GM12878 (cell line): ENCODE results near the gene SHCBP1L. TPM values are rescaled to one million over a fixed set of nuclear protein-coding genes. Genes with fewer than 3 reads are reported as not detected.

Source experiments
- BHLHE40 ChIP-seq, 2 experiments: fragments of 450-650 bp in 1 of 2; IDR thresholded peaks; 2 replicates each; pipeline ENCODE4 v1.6.1; 2011 to 2017; ENCODE audit warnings: low read depth in 2 of 2, borderline replicate concordance in 1 of 2, improper control_type of control experiment in 1 of 2, low read length in 1 of 2, mild to moderate bottlenecking in 1 of 2
- CHD4 ChIP-seq: fragments of 200-600 bp; sonication (generic); IDR thresholded peaks from 2 replicates; pipeline ENCODE4 v1.6.1; 2016; ENCODE audit warnings: mild to moderate bottlenecking
- EP300 ChIP-seq, 2 experiments: fragments of 150-350 bp in 1 of 2; IDR thresholded peaks; 2 replicates each; pipeline ENCODE4 v1.6.1; 2011 to 2012; ENCODE audit warnings: low read depth in 2 of 2, low read length in 2 of 2, borderline replicate concordance in 1 of 2, improper control_type of control experiment in 1 of 2, inconsistent platforms in 1 of 2; ENCODE audit not compliant: control insufficient read depth in 1 of 2
- POLR2AphosphoS2 ChIP-seq: IDR thresholded peaks from 2 replicates; pipeline ENCODE4 v1.6.1; 2011; ENCODE audit warnings: low read depth, mild to moderate bottlenecking, low read length, improper control_type of control experiment, moderate library complexity
- RAD21 ChIP-seq: IDR thresholded peaks from 2 replicates; pipeline ENCODE4 v1.6.1; 2011; ENCODE audit warnings: mild to moderate bottlenecking, low read depth, low read length, moderate library complexity; ENCODE audit not compliant: insufficient read depth
- SMAD5 ChIP-seq: IDR thresholded peaks from 2 replicates; pipeline ENCODE4 v1.6.1; 2016; ENCODE audit warnings: antibody characterized with exemption, low read depth
- SUZ12 ChIP-seq: fragments of 200-600 bp; sonication (generic); IDR thresholded peaks from one replicate; pipeline ENCODE4 v1.6.1; 2018; ENCODE audit warnings: antibody characterized with exemption, mild to moderate bottlenecking; ENCODE audit not compliant: unreplicated experiment
- TCF3 ChIP-seq: IDR thresholded peaks from 2 replicates; pipeline ENCODE4 v1.6.1; 2012; ENCODE audit warnings: low read depth, mild to moderate bottlenecking, low read length, borderline replicate concordance; ENCODE audit not compliant: insufficient read depth
- ZNF384 ChIP-seq: IDR thresholded peaks from 2 replicates; pipeline ENCODE4 v1.6.1; 2012; ENCODE audit warnings: low read depth, mild to moderate bottlenecking, low read length, improper control_type of control experiment, borderline replicate concordance
- polyA plus RNA-seq, 11 experiments: library from polyadenylated mRNA; depleted of rRNA in 4 of 11; unstranded in 6 of 11; stranded (reverse) in 5 of 11; fragments of >200 nt; fragmentation: Nextera tagmentation in 4 of 11; fragmentation: Illumina TruSeq in 1 of 11; extraction: Ambion mirVana in 4 of 11; extraction: Trizol in 1 of 11; gene quantifications; 1 replicate in 1 of 11; 2 replicates in 10 of 11; pipeline versions ENCODE4 v1.2.1 to v1.2.3, GENCODE V29; 2011 to 2016; ENCODE audit warnings: inconsistent platforms in 2 of 11, missing spikeins in 2 of 11, low read depth in 1 of 11
- total RNA-seq, 4 experiments: library from RNA; depleted of rRNA in 3 of 4; stranded (reverse); fragments of >200 nt in 3 of 4; fragmentation: Illumina TruSeq in 1 of 4; extraction: Trizol in 1 of 4; gene quantifications; 2 replicates each; pipeline versions ENCODE4 v1.2.1 to v1.2.3, GENCODE V29; 2013 to 2021
- TF ChIP-seq, protein P1 (sequence below): fragments of 450-650 bp; IDR thresholded peaks from 2 replicates; pipeline ENCODE4 v1.6.1; 2014; ENCODE audit warnings: mild to moderate bottlenecking
- TF ChIP-seq, protein P2 (sequence below): IDR thresholded peaks from 2 replicates; pipeline ENCODE4 v1.6.1; 2011; ENCODE audit warnings: low read depth, low read length, improper control_type of control experiment, borderline replicate concordance
- TF ChIP-seq, protein P3 (sequence below): fragments of 450-650 bp; IDR thresholded peaks from 2 replicates; pipeline ENCODE4 v1.6.1; 2016; ENCODE audit warnings: mild to moderate bottlenecking

Gene SHCBP1L
- total and polyA plus RNA-seq, 10 of the 15 experiments (the other 5 are each of a cell fraction or from before 2014, with no cell fraction given) = not detected

- TF ChIP-seq CHD4 = no peak
- no peak for TF ChIP-seq BHLHE40 (IDR thresholded peaks at IDR 0.05; ENCODE audit: borderline replicate concordance in 1 of 2, low read depth in 2 of 2, low read length in 1 of 2)
- TF ChIP-seq, protein P1, sequence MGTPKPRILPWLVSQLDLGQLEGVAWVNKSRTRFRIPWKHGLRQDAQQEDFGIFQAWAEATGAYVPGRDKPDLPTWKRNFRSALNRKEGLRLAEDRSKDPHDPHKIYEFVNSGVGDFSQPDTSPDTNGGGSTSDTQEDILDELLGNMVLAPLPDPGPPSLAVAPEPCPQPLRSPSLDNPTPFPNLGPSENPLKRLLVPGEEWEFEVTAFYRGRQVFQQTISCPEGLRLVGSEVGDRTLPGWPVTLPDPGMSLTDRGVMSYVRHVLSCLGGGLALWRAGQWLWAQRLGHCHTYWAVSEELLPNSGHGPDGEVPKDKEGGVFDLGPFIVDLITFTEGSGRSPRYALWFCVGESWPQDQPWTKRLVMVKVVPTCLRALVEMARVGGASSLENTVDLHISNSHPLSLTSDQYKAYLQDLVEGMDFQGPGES = no peak
- no peak for TF ChIP-seq RAD21
- TF ChIP-seq SUZ12 = no peak
- no peak for TF ChIP-seq TCF3
- TF ChIP-seq ZNF384 = no peak
- TF ChIP-seq, protein P2, sequence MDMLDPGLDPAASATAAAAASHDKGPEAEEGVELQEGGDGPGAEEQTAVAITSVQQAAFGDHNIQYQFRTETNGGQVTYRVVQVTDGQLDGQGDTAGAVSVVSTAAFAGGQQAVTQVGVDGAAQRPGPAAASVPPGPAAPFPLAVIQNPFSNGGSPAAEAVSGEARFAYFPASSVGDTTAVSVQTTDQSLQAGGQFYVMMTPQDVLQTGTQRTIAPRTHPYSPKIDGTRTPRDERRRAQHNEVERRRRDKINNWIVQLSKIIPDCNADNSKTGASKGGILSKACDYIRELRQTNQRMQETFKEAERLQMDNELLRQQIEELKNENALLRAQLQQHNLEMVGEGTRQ = no peak
- no peak for TF ChIP-seq POLR2AphosphoS2
- no peak for TF ChIP-seq SMAD5
- TF ChIP-seq, protein P3, sequence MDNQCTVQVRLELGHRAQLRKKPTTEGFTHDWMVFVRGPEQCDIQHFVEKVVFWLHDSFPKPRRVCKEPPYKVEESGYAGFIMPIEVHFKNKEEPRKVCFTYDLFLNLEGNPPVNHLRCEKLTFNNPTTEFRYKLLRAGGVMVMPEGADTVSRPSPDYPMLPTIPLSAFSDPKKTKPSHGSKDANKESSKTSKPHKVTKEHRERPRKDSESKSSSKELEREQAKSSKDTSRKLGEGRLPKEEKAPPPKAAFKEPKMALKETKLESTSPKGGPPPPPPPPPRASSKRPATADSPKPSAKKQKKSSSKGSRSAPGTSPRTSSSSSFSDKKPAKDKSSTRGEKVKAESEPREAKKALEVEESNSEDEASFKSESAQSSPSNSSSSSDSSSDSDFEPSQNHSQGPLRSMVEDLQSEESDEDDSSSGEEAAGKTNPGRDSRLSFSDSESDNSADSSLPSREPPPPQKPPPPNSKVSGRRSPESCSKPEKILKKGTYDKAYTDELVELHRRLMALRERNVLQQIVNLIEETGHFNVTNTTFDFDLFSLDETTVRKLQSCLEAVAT = no peak
- TF ChIP-seq EP300 (IDR thresholded peaks at IDR 0.05; ENCODE audit: borderline replicate concordance in 1 of 2, control insufficient read depth in 1 of 2, low read depth in 2 of 2, low read length in 2 of 2) = no peak
Observed at GRCh38 chr1:182957902-182958395, 5.0 kb upstream of the SHCBP1L start (continued).
